MM.1S (cell line): ENCODE measurements around the gene SH3GLB1.

Experiments
- CTCF ChIP-seq: fragments of 300-600 bp; sonication (generic); IDR thresholded peaks from 2 replicates; pipeline ENCODE4 v1.5.1; 2016; ENCODE audit warnings: antibody characterized with exemption, low read length, mixed read lengths
- EZH2 ChIP-seq: fragments of 300-600 bp; sonication (generic); optimal IDR thresholded peaks from 2 replicates; pipeline ENCODE3; 2017; ENCODE audit warnings: low read depth, mild to moderate bottlenecking, antibody characterized with exemption, low read length, mixed read lengths
- EZH2phosphoT487 ChIP-seq: fragments of 300-600 bp; sonication (generic); IDR thresholded peaks from 2 replicates; pipeline ENCODE4 v1.6.1; 2018; ENCODE audit warnings: antibody characterized with exemption, low read length

- no peak for TF ChIP-seq CTCF
- TF ChIP-seq EZH2phosphoT487, result no peak
- TF ChIP-seq EZH2, result no peak
Observed at GRCh38 chr1:86714561-86715244, 10.3 kb downstream of the SH3GLB1 start.
